Stimulated activated CD8-positive, alpha-beta memory T cell treated with anti-CD3 and anti-CD28 coated beads, Interleukin-15, amount 100 ng/mL, for 4 hours (primary cell): ENCODE measurements around the gene DCAF8L1.
"Not testable (repeated sequence)": the region's sequence is repeated elsewhere in the genome, so short reads cannot be mapped to it uniquely, and the experiment has no call there.

ENCODE experiments used
- DNase-seq, 2 donors: peaks; one replicate each; pipeline ENCODE4 v3.0.0-alpha.2; 2020; ENCODE audit warnings: low read depth in 2 of 2

Gene DCAF8L1

DNA sequence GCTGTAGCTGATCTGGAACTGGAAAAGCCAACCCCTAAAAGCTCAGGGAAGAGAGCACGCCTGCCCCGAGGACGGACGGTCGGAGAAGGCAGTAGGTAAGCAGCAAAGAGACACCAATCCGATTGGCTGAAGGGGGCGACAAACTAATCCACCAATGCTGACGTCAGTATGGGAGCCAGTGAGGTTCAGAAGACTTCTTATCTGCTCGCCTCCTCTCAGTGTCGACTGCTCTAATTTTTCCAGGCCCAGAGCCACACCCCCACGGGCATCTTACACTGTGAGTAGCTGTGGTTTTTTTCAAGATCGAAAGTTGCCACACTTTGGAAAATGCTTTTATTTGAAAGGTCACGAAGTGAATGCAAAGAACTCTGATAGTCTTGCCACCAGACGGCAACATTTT is at the start of gene DCAF8L1:
DCAF8L1 (minus strand) TSS at position 101 of the 400 bp plus-strand sequence. CDS start 115 bp downstream, outside the sequence.
- no peak for DNase-seq

DNA sequence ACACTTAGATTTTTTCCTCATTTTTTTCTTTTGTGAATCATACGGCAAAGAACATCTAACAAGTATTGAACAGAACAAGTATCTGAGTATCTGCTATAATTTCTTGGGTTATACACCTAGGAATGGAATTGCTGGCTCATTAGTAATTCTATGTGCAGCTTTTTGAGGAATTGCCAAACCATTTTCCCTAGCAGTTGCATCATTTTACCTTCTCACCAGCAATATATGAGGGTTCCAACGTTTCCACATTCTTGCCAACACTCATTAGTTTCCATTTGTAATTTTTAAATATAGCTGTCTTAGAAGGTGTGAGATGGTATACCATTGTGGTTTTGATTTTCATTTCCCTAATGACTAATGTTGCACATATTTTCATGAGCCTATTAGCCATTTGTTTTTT is 41.1 kb upstream of the DCAF8L1 start:
- no peak for DNase-seq

DNA sequence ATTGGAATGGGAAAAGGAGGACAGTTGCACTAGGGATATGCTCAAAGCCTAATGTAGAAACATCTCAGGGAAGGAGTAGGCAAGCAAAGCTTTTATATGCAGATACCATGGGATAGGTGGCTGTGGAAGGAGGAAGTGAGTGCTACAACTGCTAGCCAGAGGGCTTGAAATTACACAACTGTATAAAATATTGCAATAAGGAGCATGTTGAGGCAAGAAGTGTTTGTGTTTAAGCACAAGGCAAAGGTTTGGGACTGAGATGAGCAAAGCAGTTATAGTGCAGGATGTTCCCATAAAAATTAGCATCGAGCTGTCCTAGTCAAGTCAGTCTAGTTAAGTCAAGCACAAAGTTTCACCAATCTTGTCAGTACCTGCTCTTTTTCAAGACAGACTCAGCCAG is 35.6 kb upstream of the DCAF8L1 start:
- DNase-seq, result no peak

DNA sequence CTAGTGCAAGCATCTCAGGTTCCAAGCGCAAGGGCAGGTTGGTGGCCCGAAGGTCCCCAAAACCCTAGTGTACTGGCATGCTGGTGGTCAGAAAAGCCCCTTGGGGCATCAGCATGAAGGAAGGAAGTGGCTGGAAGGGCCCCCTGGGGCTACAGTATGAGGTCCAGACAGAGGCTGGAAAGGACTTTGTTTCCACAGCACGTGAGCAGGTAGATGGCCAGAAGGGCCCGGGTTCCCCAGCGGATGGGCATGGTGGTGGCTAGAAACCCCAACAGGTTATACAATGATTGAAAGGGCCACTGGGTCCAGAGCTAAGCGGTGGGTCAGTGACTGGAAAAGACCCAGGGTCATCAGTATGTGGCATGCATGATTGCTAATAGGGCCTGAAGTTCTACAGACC is 34.7 kb upstream of the DCAF8L1 start:
- no peak for DNase-seq

DNA sequence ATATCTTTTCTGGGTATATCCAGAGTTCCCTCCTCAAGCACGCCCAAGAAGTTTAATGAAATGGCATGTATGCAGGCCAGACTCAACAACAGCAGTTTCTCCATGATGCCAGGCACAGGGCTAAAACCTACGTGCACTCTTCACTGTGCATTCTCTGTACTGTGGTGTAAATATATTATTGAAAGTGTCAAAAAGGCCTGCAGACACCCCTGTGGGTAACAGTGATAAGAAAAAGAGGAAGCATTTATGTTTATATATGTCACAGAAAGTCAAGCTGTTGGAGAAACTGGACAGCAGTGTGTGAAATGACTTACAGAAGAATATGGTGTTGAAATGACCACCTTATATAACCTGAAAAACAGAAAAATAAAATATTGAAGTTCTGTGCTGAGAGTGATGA is 29.6 kb upstream of the DCAF8L1 start:
- DNase-seq, result no peak

DNA sequence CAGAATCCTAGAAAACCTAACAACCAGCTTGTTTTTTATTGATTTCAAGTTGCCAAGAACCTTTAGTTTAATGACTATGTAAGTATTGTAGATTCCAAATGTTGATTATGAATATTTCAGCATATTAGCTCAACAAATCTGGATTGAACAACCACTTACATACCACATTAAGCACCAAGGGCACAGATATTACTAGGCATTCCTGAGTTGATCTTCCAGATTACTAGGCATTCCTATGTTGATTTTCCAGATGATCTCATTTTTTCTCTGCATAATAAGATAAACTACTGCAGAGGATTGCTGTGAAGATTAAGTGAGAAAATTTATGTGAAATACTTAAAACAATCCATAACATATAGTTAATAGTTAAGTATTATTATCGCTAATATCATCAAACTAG is 17.4 kb upstream of the DCAF8L1 start:
- no peak for DNase-seq

DNA sequence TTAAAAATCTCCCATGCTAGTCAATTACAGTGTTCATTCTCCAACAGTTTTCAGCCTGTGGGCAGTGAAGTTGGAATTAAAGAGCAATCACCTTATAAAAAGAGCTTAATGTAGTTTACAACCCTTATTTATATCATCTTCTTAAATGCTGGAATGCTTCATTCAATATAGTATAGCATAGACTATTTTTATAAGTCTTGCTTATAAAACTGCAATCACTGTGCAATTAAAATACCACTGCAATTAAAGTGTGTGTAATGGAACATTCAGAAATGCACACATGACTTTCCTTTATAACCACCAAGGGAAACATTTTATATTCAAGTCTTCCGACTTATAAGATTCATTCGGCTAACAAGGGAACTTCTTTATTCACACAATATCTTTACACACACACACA is 16.4 kb upstream of the DCAF8L1 start:
- no peak for DNase-seq

DNA sequence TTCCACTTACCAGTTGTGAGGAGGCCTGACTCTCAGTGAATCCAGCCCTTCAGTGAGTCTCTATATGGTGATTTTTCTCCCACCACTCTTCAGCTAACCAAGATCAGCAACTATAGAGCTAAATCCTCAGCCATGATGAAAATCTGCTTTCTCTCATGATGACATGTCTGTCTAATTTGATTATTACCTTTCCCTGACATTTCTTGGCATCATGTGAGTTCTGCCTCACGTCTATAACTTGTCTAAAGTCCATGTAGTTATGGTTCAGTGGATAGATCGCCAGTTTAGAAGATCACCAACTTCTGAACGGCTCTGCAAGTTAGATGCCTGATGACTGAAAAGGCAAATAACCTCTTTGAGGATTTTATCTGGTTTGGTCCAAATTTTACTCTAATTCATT is 14.9 kb upstream of the DCAF8L1 start:
- DNase-seq, result no peak

DNA sequence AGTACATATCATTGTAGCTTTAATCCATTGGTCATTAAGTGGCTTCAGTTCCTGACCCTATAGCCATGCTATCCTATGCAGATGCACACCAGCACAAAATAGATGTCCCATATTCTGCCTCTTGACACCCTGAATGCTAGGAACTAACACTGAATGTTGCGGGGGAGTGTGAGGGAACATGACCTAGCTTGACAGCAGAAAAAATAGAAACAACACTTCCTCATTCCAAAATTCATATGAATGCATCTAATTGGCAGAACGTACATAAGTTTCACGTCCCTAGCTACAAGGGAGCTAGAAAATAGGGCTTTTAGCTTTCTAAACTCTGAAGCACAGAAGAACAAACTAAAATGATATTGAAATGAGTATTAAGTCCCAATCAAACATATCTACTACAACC is 14.4 kb upstream of the DCAF8L1 start:
- DNase-seq, result no peak

DNA sequence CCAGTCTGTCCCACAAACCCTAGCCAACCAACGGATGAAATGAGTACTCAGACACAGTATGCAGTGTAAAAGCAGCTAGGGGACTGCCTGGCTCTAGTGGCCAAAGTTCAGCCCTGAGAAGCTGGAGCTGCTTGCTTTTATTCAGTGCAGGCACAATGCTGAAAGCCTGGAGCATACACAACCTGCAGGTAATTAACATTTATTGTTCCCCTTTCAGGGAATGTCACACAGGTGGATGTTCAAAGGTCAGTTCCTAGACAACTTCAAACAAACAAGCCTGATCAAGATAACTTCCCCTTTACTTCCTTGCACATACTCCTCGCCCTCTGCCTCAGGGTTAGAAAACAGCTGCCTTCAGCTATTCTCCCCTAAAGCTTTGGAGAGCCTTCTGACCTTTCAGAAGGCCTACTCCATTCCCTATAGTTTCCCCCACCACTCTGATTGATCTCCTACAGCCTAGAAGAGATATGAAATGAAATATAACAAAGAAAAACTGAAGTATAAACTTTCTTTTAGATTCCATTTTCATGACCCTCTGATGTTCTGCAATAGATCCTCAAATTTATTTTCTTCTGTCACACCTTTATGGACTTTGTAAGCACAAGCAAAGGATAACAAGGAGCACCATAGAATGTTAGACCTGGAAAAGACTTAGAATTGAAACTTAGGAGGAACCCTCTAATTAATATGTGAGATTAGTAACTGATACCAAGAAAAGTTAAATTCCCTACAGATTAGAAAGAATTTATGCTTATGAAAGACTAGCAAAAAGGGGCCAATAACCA is 6.8 kb upstream of the DCAF8L1 start:
- DNase-seq, result no peak

DNA sequence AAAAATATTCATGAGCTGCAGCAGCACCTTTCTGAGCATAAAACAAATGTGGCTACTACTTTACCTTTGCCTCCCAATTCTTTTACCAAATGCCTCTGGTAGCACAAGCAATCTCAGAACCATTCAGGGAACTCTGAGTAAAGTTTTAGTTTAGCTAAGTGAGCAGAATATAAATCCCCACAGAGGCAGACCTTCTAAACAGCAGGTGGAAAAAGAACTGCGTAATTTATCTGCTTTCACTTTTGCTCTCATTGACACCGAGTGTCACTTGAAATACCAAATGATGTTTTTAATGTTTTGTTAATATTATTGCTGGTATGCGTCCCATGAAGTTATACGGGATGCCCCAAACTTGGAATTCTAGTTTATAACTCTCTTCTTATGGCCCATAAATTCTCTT is 4.3 kb downstream of the DCAF8L1 start:
- DNase-seq, result not testable (repeated sequence)

DNA sequence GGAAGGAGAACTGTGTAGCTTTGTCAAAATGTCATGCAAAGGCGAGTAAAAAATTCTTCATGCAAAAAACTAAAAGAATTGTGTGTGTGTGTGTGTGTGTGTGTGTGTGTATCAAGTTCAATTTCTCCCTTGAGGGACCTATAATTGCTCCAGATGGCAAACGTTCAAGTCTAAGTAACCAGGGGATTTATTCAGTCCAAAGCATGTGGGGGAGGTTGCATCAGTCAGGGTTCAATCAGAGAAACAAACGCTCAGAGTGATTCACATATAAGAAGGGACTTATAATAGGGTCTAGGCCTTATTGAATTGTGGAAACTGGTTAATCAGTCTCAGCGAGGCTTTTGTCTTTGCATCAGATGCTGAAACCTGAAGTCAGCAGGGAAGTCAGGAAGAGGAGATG is 5.0 kb downstream of the DCAF8L1 start:
- DNase-seq, result no peak

DNA sequence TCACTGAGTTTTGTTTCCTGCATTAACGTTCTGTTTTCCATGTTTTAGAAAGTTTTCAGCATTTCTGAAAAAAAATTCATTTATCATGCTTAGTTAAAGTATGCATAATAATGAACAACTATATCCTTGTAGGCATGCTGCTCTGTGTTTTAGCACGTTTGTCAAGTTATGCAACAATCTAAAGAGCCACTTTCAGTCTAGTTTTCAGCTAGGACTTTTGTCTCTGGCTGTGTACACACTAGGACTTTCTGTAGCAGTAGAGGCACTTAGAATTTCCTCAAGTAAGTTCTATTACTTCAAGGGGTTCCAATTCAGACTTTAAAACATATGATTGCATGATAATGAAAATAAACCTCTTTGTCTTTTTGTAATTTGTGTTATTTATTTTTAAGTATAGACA is 12.4 kb downstream of the DCAF8L1 start:
- DNase-seq, result no peak

DNA sequence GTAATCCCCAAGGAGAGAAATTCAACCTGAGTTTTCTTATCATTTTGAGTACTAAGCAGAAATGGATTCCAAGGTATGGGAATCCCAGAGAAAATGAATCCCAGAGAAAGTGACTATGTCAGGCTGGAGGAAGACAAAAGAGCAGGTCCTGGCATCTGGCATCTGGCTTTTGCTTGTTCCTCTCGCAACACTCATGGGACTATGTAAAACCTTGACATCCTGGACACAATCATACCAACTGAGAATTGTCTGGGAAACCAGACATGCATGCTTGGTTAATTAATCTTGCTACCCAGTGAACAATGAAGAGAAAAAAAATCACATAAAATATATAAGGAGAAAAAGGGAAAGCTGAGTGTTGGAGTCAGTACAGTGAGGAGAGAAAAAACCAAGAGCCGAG is 12.9 kb downstream of the DCAF8L1 start:
- no peak for DNase-seq

DNA sequence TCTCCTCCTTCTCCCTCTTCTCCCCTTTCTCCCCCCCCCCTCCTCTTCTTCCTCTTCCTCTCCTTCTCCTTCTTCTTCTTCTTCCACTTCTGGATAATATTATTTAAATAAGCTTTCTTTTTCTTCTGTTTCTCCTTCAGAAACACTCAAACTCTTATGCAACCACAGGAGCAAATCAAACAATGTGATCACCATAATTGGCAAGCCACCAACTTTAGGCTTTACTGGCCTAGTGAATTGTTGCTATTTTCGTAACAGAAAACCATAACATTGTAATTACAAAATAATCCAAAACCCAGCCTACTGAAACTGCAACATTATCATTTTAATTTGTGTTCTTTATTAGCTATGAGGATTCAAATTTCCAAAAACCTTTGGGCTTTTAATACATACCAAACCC is 14.3 kb downstream of the DCAF8L1 start:
- no peak for DNase-seq

DNA sequence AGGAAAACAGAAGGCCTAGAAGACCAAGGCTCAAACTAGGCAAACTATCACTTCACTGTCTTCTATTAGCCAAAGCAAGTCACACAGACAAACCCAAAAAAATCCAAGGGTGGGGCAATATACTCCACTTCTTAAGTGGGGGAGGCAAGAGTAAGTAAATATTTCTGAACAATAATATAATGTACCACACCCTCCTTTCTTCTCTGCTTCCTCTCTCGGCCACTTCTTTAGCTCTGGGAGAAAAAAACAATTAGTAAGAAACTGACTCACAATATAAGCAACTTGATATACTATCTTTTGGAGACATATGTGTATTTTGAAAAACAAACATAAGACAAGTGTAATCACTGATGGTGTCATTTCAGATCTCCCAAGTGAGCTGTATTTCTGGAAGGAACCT is 14.8 kb downstream of the DCAF8L1 start:
- no peak for DNase-seq

DNA sequence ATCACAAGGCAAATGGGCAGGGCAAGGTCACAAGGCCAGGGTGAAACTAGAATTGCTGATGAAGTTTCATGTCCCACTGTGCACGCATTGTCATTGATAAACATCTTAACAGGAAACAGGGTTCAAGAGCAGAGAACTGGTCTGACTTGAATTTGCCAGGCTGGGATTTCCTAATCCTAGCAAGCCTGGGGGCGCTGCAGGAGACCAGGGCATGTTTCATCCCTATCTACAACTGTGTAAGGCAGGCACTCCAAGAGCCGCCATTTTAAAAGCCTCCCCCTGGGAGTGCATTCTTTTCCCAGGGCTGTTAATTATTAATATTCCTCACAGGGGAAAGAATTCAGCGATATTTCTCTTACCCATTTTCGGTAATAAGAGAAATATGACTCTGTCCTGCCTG is 15.9 kb downstream of the DCAF8L1 start:
- DNase-seq, result not testable (repeated sequence)

DNA sequence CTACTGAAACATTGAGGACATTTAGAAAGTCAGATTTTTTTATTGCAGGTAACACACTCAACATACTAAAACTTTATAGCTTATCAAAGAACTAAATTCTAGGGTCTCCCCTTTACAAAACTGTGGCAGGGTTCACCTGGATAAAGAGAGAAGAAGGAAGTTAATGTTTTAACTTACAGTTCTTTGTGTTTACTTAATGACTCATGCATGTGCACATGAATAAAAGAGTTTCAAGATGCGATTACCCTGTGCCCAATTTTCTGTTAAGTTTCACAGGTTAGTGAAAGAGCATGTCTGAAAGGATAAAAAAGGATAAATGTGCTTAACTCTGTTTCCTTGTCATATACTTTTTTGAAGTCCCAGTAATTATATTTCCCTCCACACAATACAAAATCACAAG is 16.8 kb downstream of the DCAF8L1 start:
- DNase-seq, result no peak

DNA sequence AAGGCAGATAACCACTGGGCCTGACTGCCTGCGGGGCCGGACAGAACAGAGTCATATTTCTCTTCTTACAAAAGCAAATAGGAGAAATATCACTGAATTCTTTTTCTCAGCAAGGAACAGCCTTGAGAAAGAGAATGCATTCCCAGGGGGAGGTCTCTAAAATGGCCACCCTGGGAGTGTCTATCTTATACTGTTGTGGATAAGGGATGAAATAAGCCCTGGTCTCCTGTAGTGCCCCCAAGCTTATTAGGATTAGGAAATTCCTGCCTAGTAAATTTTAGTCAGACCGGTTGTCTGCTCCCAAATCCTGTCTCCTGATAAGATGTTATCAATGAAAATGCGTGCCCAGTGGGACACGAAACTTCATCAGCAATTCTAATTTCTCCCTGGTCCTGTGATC is 20.8 kb downstream of the DCAF8L1 start:
- DNase-seq, result not testable (repeated sequence)

DNA sequence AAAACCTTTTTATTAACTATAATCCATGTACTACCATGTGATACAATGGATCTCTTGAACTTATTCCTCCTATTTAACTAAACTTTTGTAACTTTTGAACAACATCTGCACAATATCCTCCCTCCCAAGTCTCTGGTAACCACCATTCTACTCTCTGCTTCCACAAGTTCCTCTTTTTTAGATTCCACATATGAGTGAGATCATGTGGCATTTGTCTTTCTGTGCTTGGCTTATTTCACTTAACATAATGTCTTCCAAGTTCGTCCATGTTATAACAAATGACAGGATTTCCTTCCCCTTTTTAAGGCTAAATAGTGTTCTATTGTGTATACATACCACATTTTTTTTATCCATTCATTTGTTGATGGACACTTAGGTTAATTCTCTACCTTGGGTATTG is 28.1 kb downstream of the DCAF8L1 start:
- DNase-seq, result no peak

DNA sequence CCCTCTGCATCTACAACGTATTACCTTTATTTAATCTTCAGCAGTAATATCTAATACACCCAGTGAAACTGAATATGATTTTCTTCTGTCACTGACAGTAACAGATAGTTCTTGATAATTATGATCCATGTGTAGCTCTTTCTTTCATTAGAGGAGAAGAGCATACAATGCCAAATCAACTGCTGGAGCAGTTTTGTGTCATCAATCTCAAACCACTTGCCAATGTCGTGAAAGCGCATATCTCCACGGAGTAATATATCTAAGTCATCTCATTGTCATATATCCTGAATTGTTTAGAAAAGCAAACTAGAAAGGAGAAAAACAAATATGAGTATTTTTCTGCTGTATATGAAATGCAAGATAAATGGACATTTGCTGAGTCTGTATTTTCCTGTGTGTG is 47.9 kb downstream of the DCAF8L1 start:
- no peak for DNase-seq
